Caco-2 (cell line): ENCODE data around the gene ZDHHC13. TPM values are rescaled to one million over a fixed set of nuclear protein-coding genes. Genes with fewer than 3 reads are reported as not detected.

ENCODE experiments used
- BruUV-seq: library from RNA; stranded (reverse); fragments of 400-500 nt; replicated peaks from 2 replicates; lab custom pipeline; 2021; lab: Mats Ljungman, UMichigan
- CTCF ChIA-PET: fragments of 300-600 bp; sonication (Branson Sonifier 250); formaldehyde crosslinking; loops from one replicate; lab custom pipeline; 2022; ENCODE audit warnings: antibody characterized with exemption; lab: Charles Lee
- POLR2A ChIA-PET: fragments of 300-600 bp; sonication (Branson Sonifier 250); formaldehyde crosslinking; loops from one replicate; lab custom pipeline; 2022; ENCODE audit warnings: antibody characterized with exemption; lab: Charles Lee
- DNase-seq, 2 experiments: peaks; one replicate each; pipeline versions ENCODE4 v3.0.0 to v3.0.0-alpha.2; 2020 to 2022
- H3K27me3 ChIP-seq: replicated peaks from 2 replicates; pipeline ENCODE4 v1.6.0; 2011; ENCODE audit warnings: low read length; ENCODE audit not compliant: control insufficient read depth, insufficient read depth
- H3K36me3 ChIP-seq: 2 replicates; pipeline ENCODE4 v1.5.1; 2011; ENCODE audit warnings: low read length; ENCODE audit not compliant: control insufficient read depth, insufficient read depth
- H3K4me1 ChIP-seq: fragments of 250-450 bp; sonication (Bioruptor Pico); 2 replicates; pipeline ENCODE4 v1.5.1; 2020; ENCODE audit warnings: mild to moderate bottlenecking
- H3K4me3 ChIP-seq: 2 replicates; pipeline ENCODE4 v1.5.1; 2011; ENCODE audit warnings: low read depth, mild to moderate bottlenecking, control low read depth, low read length
- H3K9me3 ChIP-seq: fragments of 250-450 bp; sonication (Bioruptor Pico); 2 replicates; pipeline ENCODE4 v1.5.1; 2020; ENCODE audit warnings: mild to moderate bottlenecking, moderate library complexity
- H3K27ac Mint-ChIP-seq: one replicate; pipeline ENCODE4 v1.8.0; 2022; ENCODE audit warnings: mixed read lengths; ENCODE audit not compliant: unreplicated experiment
- H3K27me3 Mint-ChIP-seq: one replicate; pipeline ENCODE4 v1.8.0; 2022; ENCODE audit warnings: mixed read lengths; ENCODE audit not compliant: insufficient read depth, unreplicated experiment
- H3K36me3 Mint-ChIP-seq: one replicate; pipeline ENCODE4 v1.8.0; 2022; ENCODE audit warnings: mild to moderate bottlenecking, mixed read lengths; ENCODE audit not compliant: insufficient read depth, unreplicated experiment
- H3K4me1 Mint-ChIP-seq: one replicate; pipeline ENCODE4 v1.8.0; 2022; ENCODE audit warnings: low read depth, mixed read lengths; ENCODE audit not compliant: unreplicated experiment
- H3K4me3 Mint-ChIP-seq: one replicate; pipeline ENCODE4 v1.8.0; 2022; ENCODE audit warnings: mild to moderate bottlenecking, moderate library complexity, mixed read lengths; ENCODE audit not compliant: unreplicated experiment
- H3K9me3 Mint-ChIP-seq: one replicate; pipeline ENCODE4 v1.8.0; 2022; ENCODE audit warnings: mixed read lengths; ENCODE audit not compliant: unreplicated experiment
- CTCF ChIP-seq, 2 experiments: fragments of 200-600 bp in 1 of 2; IDR thresholded peaks; 1 replicate in 1 of 2; 2 replicates in 1 of 2; pipeline versions ENCODE4 v1.5.1 to v1.8.0; 2011 to 2022; ENCODE audit warnings: antibody characterized with exemption in 1 of 2, control low read depth in 1 of 2, inconsistent platforms in 1 of 2, low read depth in 1 of 2, low read length in 1 of 2, mild to moderate bottlenecking in 1 of 2, moderate library complexity in 1 of 2; ENCODE audit not compliant: insufficient read depth in 1 of 2, severe bottlenecking in 1 of 2, unreplicated experiment in 1 of 2
- intact Hi-C: fragments of 100-400 bp; cut with micrococcal nuclease; formaldehyde crosslinking; loops from one replicate; pipeline ENCODE4 v1.10.0; 2022; ENCODE audit not compliant: unreplicated experiment
- total RNA-seq: library from RNA; stranded (reverse); gene quantifications from 2 replicates; pipeline ENCODE4 v1.2.3, GENCODE V29; 2022

Gene ZDHHC13
- total RNA-seq, 1 experiment from 2014 or later, result 21.8 TPM

DNA sequence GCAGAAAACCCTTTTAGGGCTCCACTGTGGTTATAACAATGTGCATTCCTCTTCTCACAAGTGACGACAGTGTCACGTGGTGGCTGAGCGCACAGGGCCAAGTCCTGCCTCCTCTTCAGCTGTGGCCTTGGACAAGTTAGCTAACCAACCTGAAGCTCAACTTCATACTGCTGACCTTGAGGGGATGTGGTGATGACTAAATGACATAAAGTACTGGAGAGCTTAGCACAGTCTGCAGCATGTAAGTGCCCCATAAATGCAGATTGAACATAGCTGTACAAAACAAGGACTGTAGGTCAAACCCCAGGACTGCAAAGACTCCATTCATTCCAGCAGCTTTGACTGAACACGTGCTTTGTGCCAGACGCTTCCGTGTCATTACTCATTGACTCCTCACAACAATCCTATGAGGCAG, 36.4 kb upstream of the ZDHHC13 start:
- DNase-seq, result no peak
- no peaks in the 10 kb centered on the region for H3K9me3 Mint-ChIP-seq
- intact Hi-C loops, result no loop called here
- peaks cover 2% of the 10 kb centered on the region for H3K27me3 Mint-ChIP-seq
- ChIA-PET CTCF (no interaction called here), POLR2A (no interaction called here)
- no peaks in the 10 kb centered on the region for H3K9me3 ChIP-seq
- no peak overlapping the region for H3K27ac Mint-ChIP-seq
- H3K36me3 Mint-ChIP-seq, result no peaks in the 10 kb centered on the region
- no TSS peak for BruUV-seq
- no peak overlapping the region for H3K4me3 Mint-ChIP-seq
- H3K27me3 ChIP-seq, result no peaks in the 10 kb centered on the region
- no peaks in the 10 kb centered on the region for H3K4me1 ChIP-seq
- H3K4me3 ChIP-seq, result no peak overlapping the region
- no peak for TF ChIP-seq CTCF (IDR thresholded peaks at IDR 0.05; ENCODE audit: insufficient read depth in 1 of 2, low read depth in 1 of 2, low read length in 1 of 2, severe bottlenecking in 1 of 2, unreplicated experiment in 1 of 2)
- H3K4me1 Mint-ChIP-seq, result peaks cover 6% of the 10 kb centered on the region
- no peaks in the 10 kb centered on the region for H3K36me3 ChIP-seq

DNA sequence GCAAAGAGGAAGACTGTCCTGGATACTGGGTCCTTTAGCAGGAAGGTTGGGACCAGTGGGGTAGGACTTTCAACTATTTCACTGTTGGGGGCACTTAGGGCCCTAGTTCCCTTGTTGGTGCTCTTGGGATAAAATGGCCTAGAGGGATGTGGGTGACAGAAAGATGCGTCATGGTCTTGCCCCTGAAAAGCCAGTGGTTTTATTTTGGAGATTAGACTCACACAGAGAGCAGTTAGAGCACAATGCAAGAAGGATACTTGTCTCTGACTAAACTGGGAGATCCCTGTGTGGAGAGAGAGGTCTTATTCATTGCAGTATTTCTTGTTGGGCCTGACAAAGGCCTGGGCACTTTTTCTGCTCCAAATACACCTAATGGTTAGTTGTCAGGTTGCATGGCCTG, 33.8 kb upstream of the ZDHHC13 start:
- Histone ChIP-seq H3K4me1 (no peaks in the 10 kb centered on the region), H3K9me3 (no peaks in the 10 kb centered on the region), H3K36me3 (no peaks in the 10 kb centered on the region), H3K27me3 (no peaks in the 10 kb centered on the region), H3K4me3 (no peak overlapping the region)
- Mint-ChIP-seq H3K36me3 (no peaks in the 10 kb centered on the region), H3K27me3 (peaks cover 8% of the 10 kb centered on the region), H3K9me3 (peaks cover 17% of the 10 kb centered on the region), H3K4me1 (no peaks in the 10 kb centered on the region), H3K4me3 (no peak overlapping the region), H3K27ac (no peak overlapping the region)
- no peak for DNase-seq
- intact Hi-C loops, result no loop called here
- no peak for TF ChIP-seq CTCF (IDR thresholded peaks at IDR 0.05; ENCODE audit: insufficient read depth in 1 of 2, low read depth in 1 of 2, low read length in 1 of 2, severe bottlenecking in 1 of 2, unreplicated experiment in 1 of 2)
- POLR2A ChIA-PET, result no interaction called here
- BruUV-seq, result no TSS peak
- CTCF ChIA-PET, result no interaction called here

DNA sequence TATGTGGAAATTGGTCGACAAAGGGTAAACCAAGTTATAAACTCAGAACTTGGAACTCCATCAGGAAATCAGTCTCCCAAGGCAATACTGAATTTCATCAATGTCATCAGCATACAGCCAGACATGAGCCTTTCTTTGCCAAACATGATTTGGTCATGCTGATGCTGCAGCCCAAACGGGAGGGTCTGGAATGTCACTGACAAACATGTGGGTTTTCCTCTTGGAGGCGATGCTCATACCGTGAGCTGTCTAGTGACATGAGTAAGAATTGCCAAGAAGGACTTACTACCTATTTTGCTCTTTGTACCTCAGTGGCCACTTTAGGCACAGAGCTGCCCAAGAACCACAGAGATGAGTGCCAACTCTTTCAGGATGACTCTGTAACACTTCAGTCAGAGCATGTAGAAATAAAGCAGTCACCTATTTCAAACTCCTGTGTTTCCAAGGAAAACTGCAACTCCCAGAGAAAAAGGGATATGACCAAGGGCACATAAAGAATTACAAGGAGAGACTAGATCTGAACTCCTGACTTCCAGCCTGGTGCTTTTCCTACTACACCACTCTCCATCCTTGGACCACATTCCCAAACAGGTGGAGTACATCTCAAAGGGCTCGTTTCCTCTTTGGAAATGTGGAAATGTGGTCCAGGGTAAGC, 32.2 kb upstream of the ZDHHC13 start:
- no peak for TF ChIP-seq CTCF (IDR thresholded peaks at IDR 0.05; ENCODE audit: insufficient read depth in 1 of 2, low read depth in 1 of 2, low read length in 1 of 2, severe bottlenecking in 1 of 2, unreplicated experiment in 1 of 2)

More for the DNA sequence above, 32.2 kb upstream of the ZDHHC13 start:
- no peak for DNase-seq
- Mint-ChIP-seq H3K4me3 (no peak overlapping the region), H3K27ac (no peak overlapping the region), H3K36me3 (no peaks in the 10 kb centered on the region), H3K4me1 (no peaks in the 10 kb centered on the region), H3K27me3 (peaks cover 8% of the 10 kb centered on the region), H3K9me3 (peaks cover 17% of the 10 kb centered on the region)
- H3K9me3 ChIP-seq, result no peaks in the 10 kb centered on the region
- CTCF ChIA-PET, result no interaction called here
- no peaks in the 10 kb centered on the region for H3K4me1 ChIP-seq
- no TSS peak for BruUV-seq
- H3K4me3 ChIP-seq, result no peak overlapping the region
- H3K36me3 ChIP-seq, result no peaks in the 10 kb centered on the region
- no peaks in the 10 kb centered on the region for H3K27me3 ChIP-seq
- intact Hi-C loops, result no loop called here
- POLR2A ChIA-PET, result no interaction called here
